Endothelial cell of umbilical vein (primary cell): Measurements from ENCODE around the gene MBLAC1. TPM values are rescaled to one million over a fixed set of nuclear protein-coding genes. Genes with fewer than 3 reads are reported as not detected.
A peak's percentile ranks its signal among the peaks of the same experiment; 100 is the strongest.

Experiments used
- BruUV-seq: library from RNA; stranded (reverse); fragments of 400-500 nt; replicated peaks from 2 replicates; lab custom pipeline; 2021; lab: Mats Ljungman, UMichigan
- CTCF ChIA-PET: fragments of 300-600, 350-600 bp; sonication (Branson Sonifier 250); formaldehyde crosslinking; loops from one replicate; lab custom pipeline; 2021; ENCODE audit warnings: antibody characterized with exemption, inconsistent platforms; lab: Charles Lee
- POLR2A ChIA-PET: fragments of 300-600, 350-600 bp; sonication (Branson Sonifier 250); formaldehyde crosslinking; loops from one replicate; lab custom pipeline; 2021; ENCODE audit warnings: antibody characterized with exemption, inconsistent platforms; lab: Charles Lee
- DNase-seq: peaks from one replicate; pipeline ENCODE4 v3.0.0-alpha.2; 2011; ENCODE audit warnings: low read depth, low spot score
- FAIRE-seq: peaks from 2 replicates; lab custom pipeline; 2011; peaks lifted over from hg19 to GRCh38; lab: Jason Lieb, UNC
- H2AFZ ChIP-seq: 2 replicates; pipeline ENCODE4 v1.6.0; 2012; ENCODE audit warnings: low read depth, low read length, control low read depth, inconsistent platforms
- H3K27ac ChIP-seq: 2 replicates; pipeline ENCODE4 v1.5.1; 2011; ENCODE audit warnings: low read depth, mild to moderate bottlenecking, control low read depth, low read length, moderate library complexity; ENCODE audit not compliant: insufficient read depth
- H3K27me3 ChIP-seq, 2 experiments: 2 replicates each; pipeline versions ENCODE4 v1.6.0 to v1.6.1; 2011; ENCODE audit warnings: low read length in 2 of 2, mixed read lengths in 1 of 2; ENCODE audit not compliant: control insufficient read depth in 2 of 2, insufficient read depth in 2 of 2
- H3K36me3 ChIP-seq, 2 experiments: 2 replicates in 1 of 2; 3 replicates in 1 of 2; pipeline ENCODE4 v1.5.1; 2011; ENCODE audit warnings: low read length in 2 of 2, mild to moderate bottlenecking in 1 of 2, moderate library complexity in 1 of 2; ENCODE audit not compliant: control insufficient read depth in 2 of 2, insufficient read depth in 2 of 2; ENCODE audit errors: extremely low read depth in 1 of 2
- H3K4me1 ChIP-seq: 3 replicates; pipeline ENCODE4 v1.5.1; 2011; ENCODE audit warnings: mild to moderate bottlenecking, low read length; ENCODE audit not compliant: control insufficient read depth, insufficient read depth; ENCODE audit errors: extremely low read depth
- H3K4me2 ChIP-seq: 2 replicates; pipeline ENCODE4 v1.6.1; 2011; ENCODE audit warnings: low read length, control low read depth, mixed read lengths; ENCODE audit not compliant: insufficient read depth
- H3K4me3 ChIP-seq, 3 experiments: fragments of 200-600 bp in 1 of 3; sonication (generic), shearing (Covaris generic) in 1 of 3; replicated peaks in 1 of 3; 2 replicates each; pipeline ENCODE4 v1.5.1; 2011 to 2016; ENCODE audit warnings: control low read depth in 3 of 3, low read length in 3 of 3, mild to moderate bottlenecking in 2 of 3, inconsistent platforms in 1 of 3, low read depth in 1 of 3, moderate library complexity in 1 of 3; ENCODE audit not compliant: insufficient read depth in 1 of 3
- H3K79me2 ChIP-seq: 2 replicates; pipeline ENCODE4 v1.6.0; 2012; ENCODE audit warnings: low read length, inconsistent platforms; ENCODE audit not compliant: control insufficient read depth, insufficient read depth
- H3K9ac ChIP-seq: replicated peaks from 2 replicates; pipeline ENCODE3; 2011; ENCODE audit warnings: low read length, control low read depth; ENCODE audit not compliant: insufficient read depth; ENCODE audit errors: extremely low read depth
- H3K9me1 ChIP-seq: replicated peaks from 3 replicates; pipeline ENCODE4 v1.6.0; 2011; ENCODE audit warnings: mild to moderate bottlenecking, low read length; ENCODE audit not compliant: control insufficient read depth, insufficient read depth; ENCODE audit errors: extremely low read depth
- H3K9me3 ChIP-seq: replicated peaks from 2 replicates; pipeline ENCODE4 v1.5.1; 2012; ENCODE audit warnings: low read length, inconsistent platforms; ENCODE audit not compliant: control insufficient read depth, insufficient read depth
- H4K20me1 ChIP-seq: replicated peaks from 2 replicates; pipeline ENCODE3; 2011; ENCODE audit warnings: mild to moderate bottlenecking, low read length; ENCODE audit not compliant: control insufficient read depth, insufficient read depth; ENCODE audit errors: extremely low read depth
- CTCF ChIP-seq, 2 donors: IDR thresholded peaks; 1 replicate in 1 of 2; 2 replicates in 1 of 2; pipeline ENCODE4 v1.5.1; 2011; ENCODE audit warnings: low read length in 2 of 2, mild to moderate bottlenecking in 2 of 2, moderate library complexity in 2 of 2, control low read depth in 1 of 2, inconsistent platforms in 1 of 2, low read depth in 1 of 2; ENCODE audit not compliant: insufficient read depth in 1 of 2; ENCODE audit errors: extremely low read depth in 1 of 2
- EZH2 ChIP-seq: IDR thresholded peaks from 2 replicates; pipeline ENCODE4 v1.6.1; 2012; ENCODE audit warnings: borderline replicate concordance, low read depth, mild to moderate bottlenecking, moderate library complexity, low read length, inconsistent platforms; ENCODE audit not compliant: severe bottlenecking
- FOS ChIP-seq: IDR thresholded peaks from 2 replicates; pipeline ENCODE4 v1.6.1; 2011; ENCODE audit warnings: mild to moderate bottlenecking, low read length, moderate library complexity, borderline replicate concordance; ENCODE audit not compliant: insufficient read depth
- GATA2 ChIP-seq: IDR thresholded peaks from 2 replicates; pipeline ENCODE4 v1.7.0; 2011; ENCODE audit warnings: low read depth, mild to moderate bottlenecking, moderate library complexity, mixed read lengths, low read length; ENCODE audit not compliant: insufficient read length, insufficient read depth
- JUN ChIP-seq: IDR thresholded peaks from 2 replicates; pipeline ENCODE4 v1.6.1; 2011; ENCODE audit warnings: borderline replicate concordance, low read depth; ENCODE audit not compliant: insufficient read length, insufficient read depth
- MAX ChIP-seq: IDR thresholded peaks from 2 replicates; pipeline ENCODE4 v1.6.1; 2011; ENCODE audit not compliant: insufficient read depth, insufficient read length
- MYC ChIP-seq: IDR thresholded peaks from one replicate; pipeline ENCODE4 v1.6.1; 2011; ENCODE audit warnings: mild to moderate bottlenecking, low read depth, low read length
- POLR2A ChIP-seq: IDR thresholded peaks from 2 replicates; pipeline ENCODE4 v1.6.1; 2012; ENCODE audit warnings: low read depth, mild to moderate bottlenecking, control low read depth, low read length
- POLR2AphosphoS5 ChIP-seq: IDR thresholded peaks from 2 replicates; pipeline ENCODE4 v1.6.1; 2012; ENCODE audit warnings: low read depth, mild to moderate bottlenecking, control low read depth, low read length, moderate library complexity; ENCODE audit not compliant: insufficient read depth
- dilution Hi-C: fragments of 300-500 bp; cut with MboI; formaldehyde crosslinking; loops from one replicate; pipeline ENCODE4 v1.15.0; 2019; ENCODE audit warnings: low sequenced_read_pairs; ENCODE audit not compliant: extremely low pct_ligation_motif_present
- intact Hi-C: fragments of 100-400 bp; cut with micrococcal nuclease; formaldehyde crosslinking; loops from one replicate; pipeline ENCODE4 v1.10.0; 2022
- polyA plus RNA-seq, 4 experiments: library from polyadenylated mRNA; depleted of rRNA in 3 of 4; stranded (reverse) in 3 of 4; unstranded in 1 of 4; fragments of >200 nt; gene quantifications; 2 replicates each; pipeline versions ENCODE4 v1.2.1 to v1.2.3, GENCODE V29; 2011 to 2012; ENCODE audit warnings: missing spikeins in 1 of 4
- total RNA-seq: library from RNA; stranded (reverse); gene quantifications from 2 replicates; pipeline ENCODE4 v1.2.3, GENCODE V29; 2021

The MBLAC1 gene
- total and polyA plus RNA-seq, 2 donors (not counting 3 experiments of a cell fraction or from before 2014, with no cell fraction given), result 1.8 to 2.1 TPM

- peak overlapping the region; percentile 92 for H3K9ac ChIP-seq
- TSS peak; percentile 53 for BruUV-seq
Observed at GRCh38 chr7:100176096-100177044, 49.6 kb downstream of the MBLAC1 start.

More at GRCh38 chr7:100176096-100177044, 49.6 kb downstream of the MBLAC1 start:
- Histone ChIP-seq H3K4me1 (peaks cover 5% of the 10 kb centered on the region), H4K20me1 (no peaks in the 10 kb centered on the region), H3K36me3 (peaks cover 0 to 3% of the 10 kb centered on the region in 2 experiments), H3K4me3 (peak overlapping the region; percentile 76 to 99 (median 91)), H3K27ac (peak overlapping the region; percentile 47), H3K4me2 (peak overlapping the region; percentile 89), H3K79me2 (peaks cover 4% of the 10 kb centered on the region), H3K9me3 (no peaks in the 10 kb centered on the region), H2AFZ (peak overlapping the region; percentile 99), H3K9me1 (no peaks in the 10 kb centered on the region), H3K27me3 (peaks cover 2 to 4% of the 10 kb centered on the region in 2 experiments)
- dilution Hi-C loops, result no loop called here
- FAIRE-seq (no peak), DNase-seq (no peak)
- intact Hi-C loops, result loop anchor here (1.0 to 2.0 kb wide), 2 partner anchors 18 to 76 kb away; partner anchors contain the start of genes AP4M1, MCM7 and TRAPPC14
- TF ChIP-seq JUN (no peak), POLR2AphosphoS5 (no peak), MAX (no peak), FOS (no peak), MYC (no peak), GATA2 (no peak), CTCF (IDR thresholded peaks at IDR 0.05; ENCODE audit: extremely low read depth in 1 of 2, insufficient read depth in 1 of 2, low read depth in 1 of 2, low read length in 2 of 2) (no peak), POLR2A (no peak), EZH2 (no peak)
- POLR2A ChIA-PET, result interaction anchor here (0.6 to 0.9 kb wide), 3 partner anchors 11 to 158 kb away, joined by 3 to 5 read pairs (median 3); no protein-coding TSS in a partner anchor
- CTCF ChIA-PET, result interaction anchor here (0.9 to 1.9 kb wide), 3 partner anchors 10 to 14 kb away, joined by 5 to 17 read pairs (median 7); partner anchors contain the start of gene GAL3ST4
